Measurements from ENCODE around the gene ZC3H7B. TPM values are rescaled to one million over a fixed set of nuclear protein-coding genes. Genes with fewer than 3 reads are reported as not detected.
A peak's percentile ranks its signal among the peaks of the same experiment; 100 is the strongest.

The ZC3H7B gene
- total RNA-seq, 2 experiments from 2014 or later = 29.5 to 32.7 TPM

GRCh38 chr22:41383085-41383484 lies 81.8 kb downstream of the ZC3H7B start:
- TF ChIP-seq CTCF (IDR thresholded peaks at IDR 0.05) = no peak
- POLR2A ChIA-PET = interaction anchor here (1.0 to 4.7 kb wide), 3 partner anchors 64 to 85 kb away, joined by 4 to 65 read pairs (median 32); partner anchors contain the start of genes ACO2, PHF5A, TOB2 and ZC3H7B
- intact Hi-C loops (cut with DNase I, micrococcal nuclease) = loop anchor here (5.0 kb wide), 3 partner anchors 81 to 526 kb away; partner anchors contain the start of genes L3MBTL2 (in 1 of the 2), ST13 (in 1 of the 2), XPNPEP3 (in 1 of the 2) and ZC3H7B (in 1 of the 2)
- no peaks in the 10 kb centered on the region for H3K27me3 ChIP-seq (ENCODE audit: control insufficient read depth in 1 of 2, insufficient read depth in 2 of 2, low read length in 2 of 2)
- no peaks in the 10 kb centered on the region for H3K9me3 Mint-ChIP-seq
- peaks cover 31% of the 10 kb centered on the region for H3K4me1 Mint-ChIP-seq (ENCODE audit: low read depth)
- peaks cover 8% of the 10 kb centered on the region for H3K36me3 ChIP-seq (ENCODE audit: insufficient read depth, low read length)
- H3K27ac ChIP-seq (ENCODE audit: low read depth in 1 of 2, low read length in 2 of 2) = no peak overlapping the region
- peak overlapping the region; percentile 98 for H3K4me3 Mint-ChIP-seq
- H3K4me3 ChIP-seq (ENCODE audit: low read length) = peak overlapping the region; percentile 66
- CTCF ChIA-PET = interaction anchor here (2.5 kb wide), 1 partner anchor 21 kb away, joined by 8 read pairs; no protein-coding TSS in a partner anchor
- DNase-seq (peak in 1 of 14 experiments; percentile 9), ATAC-seq (ENCODE audit: poor library complexity) (no peak)
- H3K9me3 ChIP-seq (ENCODE audit: control insufficient read depth in 1 of 2, insufficient read depth in 1 of 2, low read length in 2 of 2) = no peaks in the 10 kb centered on the region
- H3K36me3 Mint-ChIP-seq (ENCODE audit: low read depth) = peaks cover 6% of the 10 kb centered on the region
- no peaks in the 10 kb centered on the region for H3K27me3 Mint-ChIP-seq
- peak overlapping the region; percentile 99 for H3K27ac Mint-ChIP-seq
- peaks cover 20% of the 10 kb centered on the region for H3K4me1 ChIP-seq (ENCODE audit: insufficient read depth, low read length)

GRCh38 chr22:41384128-41384527 lies 82.8 kb downstream of the ZC3H7B start:
- ATAC-seq (ENCODE audit: poor library complexity) (no peak), DNase-seq (no peak)
- Histone ChIP-seq H3K9me3 (ENCODE audit: control insufficient read depth in 1 of 2, insufficient read depth in 1 of 2, low read length in 2 of 2) (no peaks in the 10 kb centered on the region), H3K27me3 (ENCODE audit: control insufficient read depth in 1 of 2, insufficient read depth in 2 of 2, low read length in 2 of 2) (no peaks in the 10 kb centered on the region), H3K4me3 (ENCODE audit: low read length) (no peak overlapping the region), H3K27ac (ENCODE audit: low read depth in 1 of 2, low read length in 2 of 2) (no peak overlapping the region), H3K4me1 (ENCODE audit: insufficient read depth, low read length) (peaks cover 20% of the 10 kb centered on the region), H3K36me3 (ENCODE audit: insufficient read depth, low read length) (peaks cover 16% of the 10 kb centered on the region)
- POLR2A ChIA-PET = interaction anchor here (4.7 kb wide), 1 partner anchor 63 kb away, joined by 65 read pairs; the partner anchor contains the start of gene TOB2
- no peaks in the 10 kb centered on the region for H3K9me3 Mint-ChIP-seq
- peaks cover 10% of the 10 kb centered on the region for H3K36me3 Mint-ChIP-seq (ENCODE audit: low read depth)
- peaks cover 31% of the 10 kb centered on the region for H3K4me1 Mint-ChIP-seq (ENCODE audit: low read depth)
- peak overlapping the region; percentile 58 for H3K4me3 Mint-ChIP-seq
- CTCF ChIA-PET = no interaction called here
- TF ChIP-seq CTCF (IDR thresholded peaks at IDR 0.05) = no peak
- H3K27me3 Mint-ChIP-seq = no peaks in the 10 kb centered on the region
- peak overlapping the region; percentile 99 for H3K27ac Mint-ChIP-seq
- intact Hi-C loops (cut with DNase I, micrococcal nuclease) = loop anchor here (5.0 kb wide), 3 partner anchors 82 to 527 kb away; partner anchors contain the start of genes L3MBTL2 (in 1 of the 2), ST13 (in 1 of the 2), XPNPEP3 (in 1 of the 2) and ZC3H7B (in 1 of the 2)

- CTCF ChIA-PET = no interaction called here
- ATAC-seq (ENCODE audit: poor library complexity) = no peak
- peaks cover 23% of the 10 kb centered on the region for H3K36me3 Mint-ChIP-seq (ENCODE audit: low read depth)
Measured at GRCh38 chr22:41387341-41387740, 86.0 kb downstream of the ZC3H7B start.

More at GRCh38 chr22:41387341-41387740, 86.0 kb downstream of the ZC3H7B start:
- no peaks in the 10 kb centered on the region for H3K27me3 Mint-ChIP-seq
- no peaks in the 10 kb centered on the region for H3K27me3 ChIP-seq (ENCODE audit: control insufficient read depth in 1 of 2, insufficient read depth in 2 of 2, low read length in 2 of 2)
- TF ChIP-seq CTCF (IDR thresholded peaks at IDR 0.05) = no peak
- no peak overlapping the region for H3K27ac Mint-ChIP-seq
- peaks cover 10% of the 10 kb centered on the region for H3K4me1 ChIP-seq (ENCODE audit: insufficient read depth, low read length)
- peaks cover 18% of the 10 kb centered on the region for H3K4me1 Mint-ChIP-seq (ENCODE audit: low read depth)
- H3K9me3 ChIP-seq (ENCODE audit: control insufficient read depth in 1 of 2, insufficient read depth in 1 of 2, low read length in 2 of 2) = no peaks in the 10 kb centered on the region
- intact Hi-C loops (cut with DNase I, micrococcal nuclease) = no loop called here
- no peak for DNase-seq
- peaks cover 24% of the 10 kb centered on the region for H3K36me3 ChIP-seq (ENCODE audit: insufficient read depth, low read length)
- H3K27ac ChIP-seq (ENCODE audit: low read depth in 1 of 2, low read length in 2 of 2) = no peak overlapping the region
- H3K4me3 Mint-ChIP-seq = no peak overlapping the region
- no peak overlapping the region for H3K4me3 ChIP-seq (ENCODE audit: low read length)
- no peaks in the 10 kb centered on the region for H3K9me3 Mint-ChIP-seq
- POLR2A ChIA-PET = no interaction called here

All from CD4-positive, alpha-beta T cell (primary cell).